ENCODE data around the gene CLIC5. TPM values are rescaled to one million over a fixed set of nuclear protein-coding genes. Genes with fewer than 3 reads are reported as not detected.

Gene CLIC5
- polyA plus RNA-seq, 3 donors, result not detected

- Histone ChIP-seq H3K9ac (ENCODE audit: insufficient read depth, low read length, poor library complexity, severe bottlenecking) (no peak overlapping the region), H3K4me3 (replicated peaks in 1 of 3; ENCODE audit: low read depth in 2 of 3, low read length in 3 of 3) (no peak overlapping the region), H3K9me3 (replicated peaks in 1 of 2; ENCODE audit: control insufficient read depth in 1 of 2, insufficient read depth in 1 of 2, low read length in 2 of 2) (no peaks in the 10 kb centered on the region), H3K4me2 (replicated peaks; ENCODE audit: extremely low read depth, low read length, poor library complexity, severe bottlenecking) (no peak overlapping the region), H3K27ac (ENCODE audit: low read depth in 1 of 2, low read length in 2 of 2) (no peak overlapping the region), H3K27me3 (ENCODE audit: control insufficient read depth in 2 of 2, insufficient read depth in 2 of 2, low read length in 2 of 2) (no peaks in the 10 kb centered on the region), H4K20me1 (ENCODE audit: insufficient read depth, low read length) (no peaks in the 10 kb centered on the region), H3K79me2 (ENCODE audit: insufficient read depth, low read length) (no peaks in the 10 kb centered on the region), H2AFZ (ENCODE audit: insufficient read depth, low read depth, low read length, poor library complexity, severe bottlenecking) (no peak overlapping the region), H3K36me3 (replicated peaks in 1 of 2; ENCODE audit: control insufficient read depth in 1 of 2, insufficient read depth in 2 of 2, low read length in 2 of 2) (no peaks in the 10 kb centered on the region), H3K4me1 (ENCODE audit: control insufficient read depth in 1 of 2, insufficient read depth in 2 of 2, low read length in 2 of 2) (no peaks in the 10 kb centered on the region)
- Mint-ChIP-seq H3K36me3 (no peaks in the 10 kb centered on the region), H3K4me1 (peaks cover 4% of the 10 kb centered on the region), H3K27ac (no peak overlapping the region), H3K27me3 (ENCODE audit: low read depth in 3 of 3) (peaks cover 0 to 2% (median 0%) of the 10 kb centered on the region in 3 donors), H3K4me3 (no peak overlapping the region), H3K9me3 (peaks cover 0 to 2% (median 0%) of the 10 kb centered on the region in 7 donors)
- no peak for TF ChIP-seq CTCF (IDR thresholded peaks at IDR 0.05)
- WGBS (ENCODE audit: insufficient coverage), result 84% methylated on average over 5 of the region's 5 CpGs
- DNase-seq, result no peak
- intact Hi-C loops (cut with micrococcal nuclease), result no loop called here
These were observed 178.7 kb downstream of the CLIC5 start for GRCh38 chr6:45836984-45837383.

GRCh38 chr6:45836438-45836824 is 179.2 kb downstream of the CLIC5 start:
- Mint-ChIP-seq H3K27ac (no peak overlapping the region), H3K9me3 (no peaks in the 10 kb centered on the region), H3K4me1 (peaks cover 6% of the 10 kb centered on the region), H3K4me3 (no peak overlapping the region), H3K27me3 (ENCODE audit: low read depth in 3 of 3) (peaks cover 0 to 2% (median 0%) of the 10 kb centered on the region in 3 donors), H3K36me3 (no peaks in the 10 kb centered on the region)
- Histone ChIP-seq H3K4me1 (ENCODE audit: control insufficient read depth in 1 of 2, insufficient read depth in 2 of 2, low read length in 2 of 2) (no peaks in the 10 kb centered on the region), H4K20me1 (ENCODE audit: insufficient read depth, low read length) (no peaks in the 10 kb centered on the region), H3K9me3 (replicated peaks in 1 of 2; ENCODE audit: control insufficient read depth in 1 of 2, insufficient read depth in 1 of 2, low read length in 2 of 2) (no peaks in the 10 kb centered on the region), H2AFZ (ENCODE audit: insufficient read depth, low read depth, low read length, poor library complexity, severe bottlenecking) (no peak overlapping the region), H3K4me2 (replicated peaks; ENCODE audit: extremely low read depth, low read length, poor library complexity, severe bottlenecking) (no peak overlapping the region), H3K27me3 (ENCODE audit: control insufficient read depth in 2 of 2, insufficient read depth in 2 of 2, low read length in 2 of 2) (no peaks in the 10 kb centered on the region), H3K27ac (ENCODE audit: low read depth in 1 of 2, low read length in 2 of 2) (no peak overlapping the region), H3K4me3 (replicated peaks in 1 of 3; ENCODE audit: low read depth in 2 of 3, low read length in 3 of 3) (no peak overlapping the region), H3K36me3 (replicated peaks in 1 of 2; ENCODE audit: control insufficient read depth in 1 of 2, insufficient read depth in 2 of 2, low read length in 2 of 2) (no peaks in the 10 kb centered on the region), H3K9ac (ENCODE audit: insufficient read depth, low read length, poor library complexity, severe bottlenecking) (no peak overlapping the region), H3K79me2 (ENCODE audit: insufficient read depth, low read length) (no peaks in the 10 kb centered on the region)
- no peak for DNase-seq
- intact Hi-C loops (cut with micrococcal nuclease), result no loop called here
- no CpG with 5 or more reads among the region's 4 CpGs for WGBS (ENCODE audit: insufficient coverage)
- no peak for TF ChIP-seq CTCF (IDR thresholded peaks at IDR 0.05)

All from CD14-positive monocyte (primary cell).